ENCODE measurements around the gene SERINC5.

DNA sequence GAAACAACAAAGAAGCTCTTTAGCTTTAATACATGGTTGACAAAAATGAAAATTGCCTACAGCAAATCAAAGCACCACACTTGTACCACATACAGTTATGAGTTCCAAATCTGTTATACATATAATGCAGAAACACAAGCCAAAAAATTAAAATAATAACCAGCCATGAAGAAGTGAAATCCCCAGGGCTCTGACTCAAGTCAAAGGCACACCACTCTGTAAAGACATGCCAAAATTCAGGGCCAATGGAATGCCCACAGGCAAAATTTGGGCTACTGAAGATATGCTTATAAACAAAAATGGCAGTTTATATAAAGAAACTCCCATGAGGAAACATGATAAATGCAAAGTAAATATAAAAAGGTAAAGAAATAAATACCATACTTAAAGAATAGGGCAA, 191.7 kb downstream of the SERINC5 start:
- TF ChIP-seq, protein P1, sequence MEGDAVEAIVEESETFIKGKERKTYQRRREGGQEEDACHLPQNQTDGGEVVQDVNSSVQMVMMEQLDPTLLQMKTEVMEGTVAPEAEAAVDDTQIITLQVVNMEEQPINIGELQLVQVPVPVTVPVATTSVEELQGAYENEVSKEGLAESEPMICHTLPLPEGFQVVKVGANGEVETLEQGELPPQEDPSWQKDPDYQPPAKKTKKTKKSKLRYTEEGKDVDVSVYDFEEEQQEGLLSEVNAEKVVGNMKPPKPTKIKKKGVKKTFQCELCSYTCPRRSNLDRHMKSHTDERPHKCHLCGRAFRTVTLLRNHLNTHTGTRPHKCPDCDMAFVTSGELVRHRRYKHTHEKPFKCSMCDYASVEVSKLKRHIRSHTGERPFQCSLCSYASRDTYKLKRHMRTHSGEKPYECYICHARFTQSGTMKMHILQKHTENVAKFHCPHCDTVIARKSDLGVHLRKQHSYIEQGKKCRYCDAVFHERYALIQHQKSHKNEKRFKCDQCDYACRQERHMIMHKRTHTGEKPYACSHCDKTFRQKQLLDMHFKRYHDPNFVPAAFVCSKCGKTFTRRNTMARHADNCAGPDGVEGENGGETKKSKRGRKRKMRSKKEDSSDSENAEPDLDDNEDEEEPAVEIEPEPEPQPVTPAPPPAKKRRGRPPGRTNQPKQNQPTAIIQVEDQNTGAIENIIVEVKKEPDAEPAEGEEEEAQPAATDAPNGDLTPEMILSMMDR (IDR thresholded peaks at IDR 0.05), result no peak
- TF ChIP-seq POLR2A (IDR thresholded peaks at IDR 0.05), result no peak

Measured in thyroid gland (tissue), 4 donors.